Glutamatergic neuron (in vitro differentiated cells): ENCODE results near the gene ACOT13. TPM values are rescaled to one million over a fixed set of nuclear protein-coding genes. Genes with fewer than 3 reads are reported as not detected.

Experiments used
- DNase-seq: peaks from one replicate; pipeline ENCODE4 v3.0.0; 2022
- H3K27ac Mint-ChIP-seq: one replicate; pipeline ENCODE4 v1.8.0; 2020; ENCODE audit warnings: mild to moderate bottlenecking, mixed read lengths, inconsistent platforms; ENCODE audit not compliant: unreplicated experiment
- H3K27me3 Mint-ChIP-seq: one replicate; pipeline ENCODE4 v1.8.0; 2020; ENCODE audit warnings: mild to moderate bottlenecking, moderate library complexity, mixed read lengths, inconsistent platforms; ENCODE audit not compliant: unreplicated experiment
- H3K36me3 Mint-ChIP-seq: one replicate; pipeline ENCODE4 v1.8.0; 2020; ENCODE audit warnings: mild to moderate bottlenecking, mixed read lengths, inconsistent platforms; ENCODE audit not compliant: unreplicated experiment
- H3K4me1 Mint-ChIP-seq: one replicate; pipeline ENCODE4 v1.8.0; 2020; ENCODE audit warnings: mild to moderate bottlenecking, low read depth, mixed read lengths, inconsistent platforms; ENCODE audit not compliant: unreplicated experiment
- H3K4me3 Mint-ChIP-seq: one replicate; pipeline ENCODE4 v1.8.0; 2020; ENCODE audit warnings: mild to moderate bottlenecking, mixed read lengths, inconsistent platforms; ENCODE audit not compliant: unreplicated experiment
- H3K9me3 Mint-ChIP-seq: one replicate; pipeline ENCODE4 v1.8.0; 2020; ENCODE audit warnings: mild to moderate bottlenecking, moderate library complexity, mixed read lengths, inconsistent platforms; ENCODE audit not compliant: unreplicated experiment
- total RNA-seq: library from RNA; stranded (reverse); fragmentation: NEBNext Ultra II Directional; extraction: Animal tissue kit (Norgen Biotek cat#: 25700); gene quantifications from one replicate; pipeline ENCODE4 v1.2.1, GENCODE V29; 2021; ENCODE audit not compliant: unreplicated experiment
- TF ChIP-seq, protein P1 (sequence below): fragments of 200-600 bp; sonication (generic); IDR thresholded peaks from one replicate; pipeline ENCODE4 v1.5.0; 2021; ENCODE audit not compliant: partially characterized antibody, unreplicated experiment

Gene ACOT13
- total RNA-seq, 1 donor from 2014 or later, result 25.3 TPM

DNA sequence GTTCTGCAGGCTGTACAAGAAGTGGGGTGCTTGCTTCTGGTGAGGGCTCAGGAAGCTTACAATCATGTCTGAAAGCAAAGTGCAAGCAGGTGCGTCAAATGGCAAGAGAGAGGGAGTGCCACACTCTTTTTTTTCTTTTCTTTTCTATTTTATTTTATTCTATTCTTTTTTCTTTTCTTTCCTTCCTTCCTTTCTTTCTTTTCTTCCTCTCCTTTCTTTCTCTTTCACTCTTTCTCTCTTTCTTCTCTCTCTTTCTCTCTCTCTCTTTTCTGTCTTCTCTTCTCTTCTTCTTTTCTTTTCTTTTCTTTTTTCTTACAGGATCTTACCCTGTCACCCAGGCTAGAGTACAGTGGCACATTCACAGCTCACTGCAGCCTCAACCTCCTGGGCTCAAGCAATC lies 19.5 kb downstream of the ACOT13 start:
- Mint-ChIP-seq H3K27me3 (no peaks in the 10 kb centered on the region), H3K9me3 (no peaks in the 10 kb centered on the region), H3K27ac (no peak overlapping the region), H3K4me3 (no peak overlapping the region), H3K36me3 (peaks cover 4% of the 10 kb centered on the region), H3K4me1 (peaks cover 9% of the 10 kb centered on the region)
- no peak for DNase-seq
- TF ChIP-seq, protein P1, sequence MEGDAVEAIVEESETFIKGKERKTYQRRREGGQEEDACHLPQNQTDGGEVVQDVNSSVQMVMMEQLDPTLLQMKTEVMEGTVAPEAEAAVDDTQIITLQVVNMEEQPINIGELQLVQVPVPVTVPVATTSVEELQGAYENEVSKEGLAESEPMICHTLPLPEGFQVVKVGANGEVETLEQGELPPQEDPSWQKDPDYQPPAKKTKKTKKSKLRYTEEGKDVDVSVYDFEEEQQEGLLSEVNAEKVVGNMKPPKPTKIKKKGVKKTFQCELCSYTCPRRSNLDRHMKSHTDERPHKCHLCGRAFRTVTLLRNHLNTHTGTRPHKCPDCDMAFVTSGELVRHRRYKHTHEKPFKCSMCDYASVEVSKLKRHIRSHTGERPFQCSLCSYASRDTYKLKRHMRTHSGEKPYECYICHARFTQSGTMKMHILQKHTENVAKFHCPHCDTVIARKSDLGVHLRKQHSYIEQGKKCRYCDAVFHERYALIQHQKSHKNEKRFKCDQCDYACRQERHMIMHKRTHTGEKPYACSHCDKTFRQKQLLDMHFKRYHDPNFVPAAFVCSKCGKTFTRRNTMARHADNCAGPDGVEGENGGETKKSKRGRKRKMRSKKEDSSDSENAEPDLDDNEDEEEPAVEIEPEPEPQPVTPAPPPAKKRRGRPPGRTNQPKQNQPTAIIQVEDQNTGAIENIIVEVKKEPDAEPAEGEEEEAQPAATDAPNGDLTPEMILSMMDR, result no peak

DNA sequence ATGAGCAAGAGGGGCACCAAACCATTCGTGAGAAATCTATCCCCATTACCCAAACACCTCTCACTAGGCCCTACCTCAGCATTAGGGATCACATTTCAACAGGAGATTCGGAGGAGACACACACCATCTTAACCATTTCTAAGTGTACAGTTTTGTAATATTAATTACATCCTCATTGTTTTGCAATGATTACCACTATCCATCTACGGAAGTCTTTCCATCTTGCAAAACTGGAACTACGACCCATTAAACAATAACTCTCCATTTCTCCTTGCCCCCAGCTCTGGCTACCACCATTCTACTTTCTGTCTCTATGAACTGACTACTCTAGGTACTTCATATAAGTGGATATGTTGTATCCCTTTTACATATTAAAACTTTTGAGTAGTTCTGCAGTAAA lies 20.1 kb downstream of the ACOT13 start:
- Mint-ChIP-seq H3K27me3 (no peaks in the 10 kb centered on the region), H3K4me3 (no peak overlapping the region), H3K36me3 (no peaks in the 10 kb centered on the region), H3K27ac (no peak overlapping the region), H3K9me3 (no peaks in the 10 kb centered on the region), H3K4me1 (peaks cover 11% of the 10 kb centered on the region)
- DNase-seq, result no peak
- TF ChIP-seq, protein P1, result no peak

DNA sequence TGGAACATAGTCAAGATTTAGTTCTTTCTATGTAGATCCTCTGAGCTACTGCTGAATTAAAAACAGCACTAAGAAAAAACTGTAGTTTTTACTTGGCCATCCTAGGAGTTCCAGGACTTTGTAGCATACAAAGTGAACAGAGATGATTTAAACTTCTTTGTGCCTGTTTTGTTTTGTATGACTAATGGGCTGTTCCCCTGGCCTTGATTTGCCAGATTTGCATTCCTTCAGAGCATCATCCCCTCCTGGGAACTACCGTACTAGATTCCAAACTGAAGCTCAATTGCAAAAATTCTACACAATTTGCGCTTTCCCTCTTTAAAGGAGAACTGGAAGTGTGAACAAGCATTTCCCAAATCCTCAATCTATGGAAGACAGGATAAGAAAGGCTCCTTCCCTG lies 23.1 kb downstream of the ACOT13 start:
- peaks cover 4% of the 10 kb centered on the region for H3K9me3 Mint-ChIP-seq
- no peak overlapping the region for H3K4me3 Mint-ChIP-seq
- H3K36me3 Mint-ChIP-seq, result no peaks in the 10 kb centered on the region
- peaks cover 2% of the 10 kb centered on the region for H3K27me3 Mint-ChIP-seq
- H3K4me1 Mint-ChIP-seq, result peaks cover 14% of the 10 kb centered on the region
- TF ChIP-seq, protein P1, result no peak
- no peak overlapping the region for H3K27ac Mint-ChIP-seq
- no peak for DNase-seq

DNA sequence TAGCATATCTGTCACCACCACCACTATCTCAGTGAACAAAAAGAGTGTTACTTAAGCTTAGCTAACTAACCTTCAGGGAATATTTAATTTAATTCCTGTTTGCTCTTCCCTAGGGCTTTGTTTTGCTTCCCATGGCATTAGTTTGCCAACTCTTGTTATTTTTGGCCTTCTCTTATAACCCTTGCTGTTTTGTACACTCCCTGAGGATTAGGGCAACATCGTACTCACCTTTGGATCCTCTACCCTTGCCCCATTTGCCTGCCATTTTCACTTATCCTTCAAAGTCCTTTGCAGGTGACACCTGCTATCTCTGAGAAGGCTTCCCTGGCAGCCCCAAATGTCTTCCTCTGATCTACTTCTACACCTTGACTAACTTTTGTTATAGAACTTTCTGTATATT lies 23.7 kb downstream of the ACOT13 start:
- no peak overlapping the region for H3K4me3 Mint-ChIP-seq

DNA sequence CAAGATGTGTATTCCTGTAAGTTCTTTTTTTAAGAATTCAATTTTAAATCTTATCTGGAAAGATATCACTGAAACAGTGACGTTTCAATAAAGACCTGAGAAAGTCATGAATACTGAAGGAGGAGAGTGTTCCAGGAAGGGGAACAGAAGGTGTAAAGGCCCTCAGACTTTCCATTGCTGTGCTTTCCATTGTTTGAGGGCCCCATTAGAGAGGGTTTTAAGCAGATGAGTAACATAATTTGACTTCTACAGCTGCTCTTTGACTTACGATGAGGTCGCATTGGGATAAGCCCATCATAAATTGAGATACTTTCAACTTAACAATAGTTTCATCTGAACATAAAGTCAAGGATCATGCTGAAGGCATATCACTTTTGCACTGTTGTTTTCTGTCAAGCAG lies 24.7 kb downstream of the ACOT13 start:
- H3K27ac Mint-ChIP-seq, result no peak overlapping the region
- no peaks in the 10 kb centered on the region for H3K36me3 Mint-ChIP-seq
- H3K4me3 Mint-ChIP-seq, result no peak overlapping the region
- H3K27me3 Mint-ChIP-seq, result peaks cover 2% of the 10 kb centered on the region
- TF ChIP-seq, protein P1, result no peak
- peaks cover 14% of the 10 kb centered on the region for H3K4me1 Mint-ChIP-seq
- DNase-seq, result no peak
- peaks cover 4% of the 10 kb centered on the region for H3K9me3 Mint-ChIP-seq

More for the DNA sequence above, 23.7 kb downstream of the ACOT13 start:
- Mint-ChIP-seq H3K27me3 (peaks cover 2% of the 10 kb centered on the region), H3K4me1 (peaks cover 14% of the 10 kb centered on the region), H3K36me3 (no peaks in the 10 kb centered on the region), H3K27ac (no peak overlapping the region), H3K9me3 (peaks cover 4% of the 10 kb centered on the region)
- TF ChIP-seq, protein P1, result no peak
- DNase-seq, result no peak
